ENCODE data around the gene CCDC6. TPM values are rescaled to one million over a fixed set of nuclear protein-coding genes. Genes with fewer than 3 reads are reported as not detected.

CCDC6 gene
- total RNA-seq, 1 experiment from 2014 or later: 43.5 TPM

DNA sequence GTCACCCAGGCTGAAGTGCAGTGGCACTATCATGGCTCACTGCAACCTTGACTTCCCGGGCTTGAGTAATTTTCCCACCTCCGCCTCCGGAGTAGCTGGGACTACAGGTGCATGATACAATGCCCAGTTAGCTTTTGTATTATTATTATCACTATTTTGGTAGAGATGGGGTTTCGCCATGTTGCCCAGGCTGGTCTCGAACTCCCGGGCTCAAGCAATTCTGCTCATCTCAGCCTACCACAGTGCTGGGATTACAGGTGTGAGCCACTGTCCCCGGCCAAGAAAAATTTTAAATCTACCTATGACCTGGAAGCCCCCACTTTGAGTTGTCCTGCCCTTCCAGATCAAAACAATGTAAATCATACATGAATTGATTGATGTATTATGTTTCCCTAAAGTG lies 38.8 kb downstream of the CCDC6 start:
- DNase-seq (ENCODE audit: low spot score): no peak
- in situ Hi-C loops (cut with HindIII; ENCODE audit: low sequenced_read_pairs): no loop called here

- DNase-seq (ENCODE audit: low spot score): peak; percentile 52
- in situ Hi-C loops (cut with HindIII; ENCODE audit: low sequenced_read_pairs): no loop called here
Observed at GRCh38 chr10:59865101-59865500, 41.3 kb downstream of the CCDC6 start.

GRCh38 chr10:59864141-59864962 lies 42.0 kb downstream of the CCDC6 start:
- DNase-seq (ENCODE audit: low spot score): no peak
- in situ Hi-C loops (cut with HindIII; ENCODE audit: low sequenced_read_pairs): no loop called here

DNA sequence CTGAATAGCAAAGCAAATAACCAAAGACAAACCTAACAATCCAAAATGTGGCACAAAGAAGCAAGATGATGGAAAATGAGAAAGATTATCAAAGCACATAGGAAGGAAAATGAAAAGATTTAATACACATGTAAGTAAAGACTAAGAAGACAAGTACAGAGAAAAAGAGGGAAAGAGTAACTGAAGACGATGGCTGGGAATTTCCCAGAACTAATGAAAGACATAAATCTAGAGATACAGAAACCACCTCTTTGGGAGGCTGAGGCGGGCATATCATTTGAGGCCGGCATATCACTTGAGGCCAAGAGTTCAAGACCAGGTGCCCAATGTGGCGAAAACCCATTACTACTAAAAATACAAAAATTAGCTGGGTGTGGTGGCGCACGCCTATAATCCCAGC lies 46.8 kb downstream of the CCDC6 start:
- in situ Hi-C loops (cut with HindIII; ENCODE audit: low sequenced_read_pairs): no loop called here
- DNase-seq (ENCODE audit: low spot score): no peak

DNA sequence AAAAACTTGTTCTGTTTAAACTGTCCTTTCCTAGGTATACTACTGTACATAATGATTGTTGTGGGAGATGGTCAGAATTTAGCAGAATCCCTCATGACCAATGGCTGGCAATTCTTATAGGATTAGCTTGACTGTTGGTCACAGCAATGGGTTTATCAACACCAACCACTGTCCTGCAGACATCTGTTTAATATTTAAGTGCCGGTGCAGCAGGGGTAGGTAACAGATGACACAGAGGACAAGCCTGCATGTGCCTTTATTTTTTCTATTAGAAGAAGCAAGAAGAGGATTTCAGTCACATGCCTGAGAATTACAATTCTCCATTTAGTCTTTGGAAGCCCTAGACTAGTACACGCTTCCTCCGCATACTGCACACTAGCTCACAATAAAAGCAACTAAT lies 48.4 kb downstream of the CCDC6 start:
- in situ Hi-C loops (cut with HindIII; ENCODE audit: low sequenced_read_pairs): no loop called here
- no peak for DNase-seq (ENCODE audit: low spot score)

DNA sequence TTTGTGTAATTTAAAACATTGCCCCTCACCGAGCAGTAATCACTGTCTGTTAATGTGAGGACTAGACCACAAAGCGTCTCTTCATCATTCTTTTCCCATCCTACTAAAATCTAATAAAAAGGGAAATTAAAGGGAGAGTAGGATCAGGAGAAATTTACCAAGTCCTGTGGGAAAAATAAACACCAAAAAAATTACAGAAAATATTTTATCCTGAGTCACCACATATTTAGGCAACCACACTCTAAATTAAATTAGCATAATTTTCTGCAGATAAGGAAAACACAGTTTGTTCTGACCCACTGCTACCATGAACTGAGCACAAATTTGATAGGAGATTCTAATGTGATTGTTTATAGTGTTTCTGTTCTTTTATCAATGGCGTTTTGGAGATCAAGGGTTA lies 49.3 kb downstream of the CCDC6 start:
- in situ Hi-C loops (cut with HindIII; ENCODE audit: low sequenced_read_pairs): no loop called here
- no peak for DNase-seq (ENCODE audit: low spot score)

- in situ Hi-C loops (cut with HindIII; ENCODE audit: low sequenced_read_pairs): no loop called here
- no peak for DNase-seq (ENCODE audit: low spot score)
Observed at GRCh38 chr10:59856104-59856503, 50.3 kb downstream of the CCDC6 start.

- in situ Hi-C loops (cut with HindIII; ENCODE audit: low sequenced_read_pairs): no loop called here
Observed at GRCh38 chr10:59854571-59854970, 51.8 kb downstream of the CCDC6 start.

DNA sequence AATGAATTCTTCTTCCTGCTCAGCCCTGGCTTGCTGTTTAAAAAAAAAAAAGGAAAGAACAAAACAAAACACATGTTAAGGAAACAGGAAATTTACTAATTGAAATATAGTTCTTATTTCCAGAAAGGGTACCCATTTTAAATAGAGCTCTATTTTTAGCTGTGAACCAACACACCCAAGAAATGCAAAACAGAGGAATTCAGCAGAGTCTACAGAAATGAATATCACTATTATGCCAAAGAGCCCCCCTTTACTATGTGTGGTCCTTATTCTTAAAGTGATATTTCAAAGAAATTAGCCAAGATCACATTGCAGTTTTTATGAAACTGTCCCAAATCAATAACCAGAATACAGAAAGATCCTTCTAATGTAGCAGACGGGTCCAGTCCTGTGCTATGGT lies 53.7 kb downstream of the CCDC6 start:
- in situ Hi-C loops (cut with HindIII; ENCODE audit: low sequenced_read_pairs): no loop called here
- no peak for DNase-seq (ENCODE audit: low spot score)

More at GRCh38 chr10:59854571-59854970, 51.8 kb downstream of the CCDC6 start:
- DNase-seq (ENCODE audit: low spot score): no peak

DNA sequence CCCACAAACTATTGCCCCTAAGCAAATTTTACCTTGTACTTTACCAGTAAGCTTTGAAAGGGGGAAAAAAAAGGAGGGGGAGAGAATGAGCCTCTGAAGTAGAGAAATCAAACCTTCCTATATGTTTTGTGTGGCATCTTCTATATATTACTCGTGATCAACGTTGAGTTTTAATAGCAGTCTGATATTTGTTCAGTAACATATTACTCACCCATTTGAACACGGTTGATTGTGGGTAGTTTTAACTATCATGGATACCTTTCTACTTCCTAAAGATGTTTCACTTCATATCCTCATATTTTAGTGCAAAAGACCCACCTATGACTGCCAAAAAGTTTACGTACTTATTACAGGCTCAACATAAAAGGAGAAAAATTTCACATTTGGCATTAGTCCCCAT lies 54.5 kb downstream of the CCDC6 start:
- in situ Hi-C loops (cut with HindIII; ENCODE audit: low sequenced_read_pairs): no loop called here
- DNase-seq (ENCODE audit: low spot score): no peak

DNA sequence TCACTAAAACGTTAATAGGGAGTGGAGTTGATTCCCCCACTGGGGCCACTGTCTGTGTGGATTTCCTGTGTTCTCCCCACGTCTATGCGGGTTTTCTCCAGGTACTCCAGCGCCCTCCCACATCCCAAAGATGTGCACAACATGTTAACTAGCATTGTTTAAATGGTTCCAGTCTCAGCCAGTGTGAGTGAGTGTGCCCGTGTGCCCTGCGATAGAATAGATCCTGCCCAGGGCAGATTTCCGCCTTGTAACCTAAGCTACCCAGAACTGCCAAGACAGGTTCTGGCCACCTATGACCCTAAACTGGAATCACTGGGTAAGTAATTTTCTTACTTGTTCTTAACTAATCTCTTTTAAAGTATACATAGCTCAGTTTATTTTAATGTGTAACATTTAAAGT lies 58.5 kb downstream of the CCDC6 start:
- no peak for DNase-seq (ENCODE audit: low spot score)
- in situ Hi-C loops (cut with HindIII; ENCODE audit: low sequenced_read_pairs): no loop called here

- in situ Hi-C loops (cut with HindIII; ENCODE audit: low sequenced_read_pairs): no loop called here
Observed at GRCh38 chr10:59847326-59847725, 59.0 kb downstream of the CCDC6 start.

GRCh38 chr10:59844436-59844835 lies 61.9 kb downstream of the CCDC6 start:
- DNase-seq (ENCODE audit: low spot score): no peak
- in situ Hi-C loops (cut with HindIII; ENCODE audit: low sequenced_read_pairs): no loop called here

More at GRCh38 chr10:59847326-59847725, 59.0 kb downstream of the CCDC6 start:
- no peak for DNase-seq (ENCODE audit: low spot score)

- no peak for DNase-seq (ENCODE audit: low spot score)
- in situ Hi-C loops (cut with HindIII; ENCODE audit: low sequenced_read_pairs): no loop called here
Observed at GRCh38 chr10:59843748-59844147, 62.6 kb downstream of the CCDC6 start.

GRCh38 chr10:59839576-59839975 lies 66.8 kb downstream of the CCDC6 start:
- in situ Hi-C loops (cut with HindIII; ENCODE audit: low sequenced_read_pairs): no loop called here

DNA sequence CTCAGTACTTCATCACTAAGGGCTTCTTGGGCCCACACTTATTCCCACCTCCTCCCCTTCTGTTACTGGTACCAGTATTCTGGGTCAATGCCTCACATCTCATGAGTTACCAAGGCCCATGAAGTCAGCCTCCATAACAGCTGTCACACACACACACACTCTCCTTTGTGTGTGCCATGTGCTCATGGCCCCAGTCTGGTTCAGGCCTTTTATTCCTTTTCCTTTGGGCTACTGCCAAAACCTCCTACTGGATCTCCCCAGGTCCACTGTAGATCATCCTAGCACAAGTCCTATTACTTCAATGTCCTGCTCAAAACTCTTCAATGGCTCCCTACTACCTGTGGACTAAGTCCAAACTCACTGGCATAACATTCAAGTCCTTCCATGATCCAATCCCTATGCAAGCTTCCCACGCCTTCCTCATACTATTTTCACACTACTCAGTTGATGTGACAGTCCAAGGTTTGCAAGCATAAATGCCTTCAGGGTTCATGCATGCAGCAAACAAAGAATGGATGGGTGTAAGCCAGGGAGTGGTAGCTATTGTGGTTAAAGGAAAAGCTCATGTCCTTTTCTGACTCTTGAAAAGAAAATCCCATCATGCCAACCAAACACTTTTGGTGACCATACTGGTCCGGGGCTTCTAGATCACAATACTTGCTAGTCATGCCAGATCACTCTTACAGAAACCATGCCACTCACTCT lies 68.1 kb downstream of the CCDC6 start:
- no peak for DNase-seq (ENCODE audit: low spot score)
- in situ Hi-C loops (cut with HindIII; ENCODE audit: low sequenced_read_pairs): no loop called here

More at GRCh38 chr10:59839576-59839975, 66.8 kb downstream of the CCDC6 start:
- no peak for DNase-seq (ENCODE audit: low spot score)

GRCh38 chr10:59833810-59834209 lies 72.5 kb downstream of the CCDC6 start:
- in situ Hi-C loops (cut with HindIII; ENCODE audit: low sequenced_read_pairs): no loop called here

GRCh38 chr10:59832506-59832905 lies 73.8 kb downstream of the CCDC6 start:
- in situ Hi-C loops (cut with HindIII; ENCODE audit: low sequenced_read_pairs): no loop called here
- DNase-seq (ENCODE audit: low spot score): no peak

More at GRCh38 chr10:59833810-59834209, 72.5 kb downstream of the CCDC6 start:
- no peak for DNase-seq (ENCODE audit: low spot score)

- in situ Hi-C loops (cut with HindIII; ENCODE audit: low sequenced_read_pairs): no loop called here
- no peak for DNase-seq (ENCODE audit: low spot score)
Observed at GRCh38 chr10:59831658-59832503, 74.5 kb downstream of the CCDC6 start.

All from G401 (cell line).